Measurements from ENCODE around the gene TPBGL.

TPBGL gene, protein sequence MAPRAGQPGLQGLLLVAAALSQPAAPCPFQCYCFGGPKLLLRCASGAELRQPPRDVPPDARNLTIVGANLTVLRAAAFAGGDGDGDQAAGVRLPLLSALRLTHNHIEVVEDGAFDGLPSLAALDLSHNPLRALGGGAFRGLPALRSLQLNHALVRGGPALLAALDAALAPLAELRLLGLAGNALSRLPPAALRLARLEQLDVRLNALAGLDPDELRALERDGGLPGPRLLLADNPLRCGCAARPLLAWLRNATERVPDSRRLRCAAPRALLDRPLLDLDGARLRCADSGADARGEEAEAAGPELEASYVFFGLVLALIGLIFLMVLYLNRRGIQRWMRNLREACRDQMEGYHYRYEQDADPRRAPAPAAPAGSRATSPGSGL

DNA sequence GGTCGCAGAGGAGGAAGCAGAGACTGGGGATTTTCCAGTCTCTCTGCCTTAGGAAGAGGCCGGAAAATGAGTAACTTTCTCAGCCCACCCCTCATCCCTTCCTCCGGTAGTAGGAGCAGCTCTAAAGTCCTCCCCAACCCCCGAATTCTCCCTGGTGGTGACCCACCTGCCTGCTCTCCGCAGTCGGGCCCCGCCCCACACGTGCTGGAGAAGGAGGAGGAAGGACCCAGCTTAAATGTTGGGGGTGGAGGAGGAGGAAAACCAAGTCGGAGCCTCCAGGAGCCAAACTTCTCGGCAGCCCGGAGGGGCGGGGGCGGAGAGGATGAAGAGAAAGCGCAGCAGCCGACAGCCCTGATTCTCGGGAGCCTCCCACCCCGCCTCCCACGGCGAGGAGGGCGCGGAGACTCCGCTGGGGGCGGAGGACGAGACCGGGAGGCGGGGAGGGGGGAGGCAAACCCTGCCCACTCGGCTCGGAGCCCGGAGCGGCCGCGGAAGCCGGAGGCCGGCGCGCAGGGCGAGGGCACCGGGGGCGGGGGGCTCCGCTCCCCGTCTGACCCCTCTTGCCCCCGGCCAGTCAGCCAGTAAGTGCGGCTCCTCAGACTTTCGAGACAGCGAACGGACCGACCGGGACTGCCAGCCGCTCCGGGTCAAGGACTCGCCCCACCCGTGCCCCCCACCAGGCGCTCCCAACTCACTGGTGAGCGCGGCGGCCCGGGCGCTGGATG lies at the start of gene TPBGL:
Gene TPBGL (plus strand): TSS at position 464 of the 725 bp plus-strand sequence. CDS start 276 bp downstream, outside the sequence.
- DNase-seq = peak; percentile 39

DNA sequence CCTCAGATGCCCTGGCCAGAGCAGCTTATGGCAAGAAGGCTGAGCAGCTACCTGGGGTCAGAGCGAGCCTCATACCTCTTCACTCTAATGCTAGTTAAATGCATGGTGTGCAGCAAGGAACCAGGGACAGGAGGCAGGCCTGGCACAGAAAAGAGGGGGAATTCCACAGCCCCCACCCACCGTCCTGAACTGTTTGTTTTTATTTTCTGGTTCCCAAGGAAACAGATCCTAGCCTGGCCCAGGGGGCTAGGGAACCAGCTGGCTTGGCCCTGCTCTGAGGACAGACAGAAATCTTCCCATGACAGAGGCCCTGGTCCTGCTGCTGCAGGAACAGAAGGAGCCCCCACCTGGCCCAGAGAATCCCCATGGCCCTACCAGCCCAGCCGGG lies 49.2 kb upstream of the TPBGL start:
- no peak for DNase-seq

DNA sequence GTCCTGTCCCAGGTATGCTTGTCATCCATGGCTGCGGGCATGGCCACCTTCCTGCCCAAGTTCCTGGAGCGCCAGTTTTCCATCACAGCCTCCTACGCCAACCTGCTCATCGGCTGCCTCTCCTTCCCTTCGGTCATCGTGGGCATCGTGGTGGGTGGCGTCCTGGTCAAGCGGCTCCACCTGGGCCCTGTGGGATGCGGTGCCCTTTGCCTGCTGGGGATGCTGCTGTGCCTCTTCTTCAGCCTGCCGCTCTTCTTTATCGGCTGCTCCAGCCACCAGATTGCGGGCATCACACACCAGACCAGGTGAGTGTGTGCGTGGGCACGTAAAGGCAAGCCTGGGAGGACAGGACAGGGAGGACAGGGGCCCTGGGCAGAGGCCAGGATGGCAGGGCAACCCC lies 47.3 kb upstream of the TPBGL start:
- no peak for DNase-seq

DNA sequence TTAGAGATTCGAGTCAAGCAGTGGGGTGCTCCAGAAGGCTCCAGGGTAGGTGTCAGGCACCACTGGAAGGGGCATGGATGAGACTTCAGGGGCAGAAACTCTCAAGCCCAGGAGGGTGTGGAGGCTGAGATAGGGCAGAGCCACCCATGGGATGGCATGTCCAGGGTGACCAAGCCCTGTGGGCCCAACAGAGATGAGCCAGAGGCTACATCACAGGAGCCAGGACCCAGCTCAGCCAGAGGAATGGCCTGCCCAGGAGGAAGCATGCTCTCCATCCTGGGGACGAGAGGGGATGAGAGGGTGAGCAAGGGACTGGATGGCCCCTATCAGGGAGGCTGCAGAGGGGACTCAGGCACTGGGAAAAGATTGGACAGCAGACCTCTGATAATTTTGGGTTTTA lies 46.9 kb upstream of the TPBGL start:
- no peak for DNase-seq

DNA sequence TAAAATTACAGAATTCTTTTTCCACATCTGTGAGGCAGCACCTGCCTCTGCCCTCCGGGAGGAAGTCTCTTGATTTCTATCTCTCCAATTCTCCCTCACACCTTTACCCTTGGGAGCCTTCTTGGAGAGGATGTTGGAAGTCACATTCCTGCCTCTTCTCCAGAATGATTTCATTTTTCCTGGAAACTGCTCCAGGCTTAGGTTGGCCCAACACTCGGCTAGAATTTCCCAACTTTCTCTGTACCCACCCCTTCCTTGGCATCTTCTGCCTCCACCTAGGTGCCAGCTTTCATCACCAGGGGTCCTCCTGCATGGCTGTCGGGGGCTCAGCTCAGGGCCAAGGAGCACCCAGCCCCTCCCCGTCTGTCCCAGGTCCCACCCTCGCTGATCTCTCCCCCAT lies 46.4 kb upstream of the TPBGL start:
- no peak for DNase-seq

DNA sequence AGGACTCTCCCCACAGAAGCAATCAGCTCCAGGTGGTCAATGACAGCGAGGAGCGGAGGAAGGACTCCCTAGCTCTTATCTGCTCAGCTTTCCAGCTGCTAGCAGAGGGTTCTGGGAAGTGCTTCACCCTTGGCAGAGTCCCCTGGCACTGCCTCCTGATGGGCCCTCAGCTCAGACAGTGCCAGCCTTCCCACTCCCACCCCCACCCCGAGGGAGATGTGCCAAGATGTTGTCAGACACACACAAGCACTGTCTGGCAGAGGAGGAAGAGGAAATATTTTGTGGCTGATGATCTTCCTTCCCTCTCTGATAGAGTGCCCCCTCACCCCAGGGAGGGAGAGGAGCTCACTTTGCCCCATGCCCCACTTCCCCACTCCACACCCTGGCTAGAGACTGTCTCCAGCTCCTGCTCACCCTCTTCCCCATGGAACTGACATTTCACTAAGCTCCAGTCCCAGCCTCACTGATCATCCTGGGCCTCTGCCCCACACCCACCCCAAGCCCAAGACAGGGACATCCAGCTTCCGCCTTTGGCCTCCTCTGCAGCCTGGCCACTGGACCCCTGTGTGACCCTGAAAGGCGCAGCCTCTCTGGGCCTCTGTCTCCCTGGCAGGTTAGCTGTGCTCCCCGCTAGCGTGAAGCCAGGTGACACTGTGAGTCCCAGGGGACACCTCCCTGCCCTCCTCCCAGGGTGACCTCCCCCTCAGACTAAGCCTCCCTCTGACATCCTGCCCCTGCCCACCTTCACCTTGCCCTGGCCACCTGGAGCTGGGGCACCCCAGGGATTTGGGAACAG lies 45.2 kb upstream of the TPBGL start:
- DNase-seq = no peak

DNA sequence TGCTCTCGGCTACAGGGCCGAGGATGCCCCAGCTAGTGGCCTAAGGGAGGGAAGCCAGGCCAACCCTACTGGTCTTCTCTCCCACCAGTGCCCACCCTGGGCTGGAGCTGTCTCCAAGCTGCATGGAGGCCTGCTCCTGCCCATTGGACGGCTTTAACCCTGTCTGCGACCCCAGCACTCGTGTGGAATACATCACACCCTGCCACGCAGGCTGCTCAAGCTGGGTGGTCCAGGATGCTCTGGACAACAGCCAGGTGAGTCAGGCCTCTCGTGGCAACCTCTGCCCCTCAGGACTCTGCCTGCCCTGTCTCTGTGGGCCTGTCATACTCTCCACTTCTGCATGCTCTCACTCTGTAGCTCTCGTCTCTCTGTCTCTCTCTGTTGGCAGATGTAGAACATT lies 44.1 kb upstream of the TPBGL start:
- no peak for DNase-seq

DNA sequence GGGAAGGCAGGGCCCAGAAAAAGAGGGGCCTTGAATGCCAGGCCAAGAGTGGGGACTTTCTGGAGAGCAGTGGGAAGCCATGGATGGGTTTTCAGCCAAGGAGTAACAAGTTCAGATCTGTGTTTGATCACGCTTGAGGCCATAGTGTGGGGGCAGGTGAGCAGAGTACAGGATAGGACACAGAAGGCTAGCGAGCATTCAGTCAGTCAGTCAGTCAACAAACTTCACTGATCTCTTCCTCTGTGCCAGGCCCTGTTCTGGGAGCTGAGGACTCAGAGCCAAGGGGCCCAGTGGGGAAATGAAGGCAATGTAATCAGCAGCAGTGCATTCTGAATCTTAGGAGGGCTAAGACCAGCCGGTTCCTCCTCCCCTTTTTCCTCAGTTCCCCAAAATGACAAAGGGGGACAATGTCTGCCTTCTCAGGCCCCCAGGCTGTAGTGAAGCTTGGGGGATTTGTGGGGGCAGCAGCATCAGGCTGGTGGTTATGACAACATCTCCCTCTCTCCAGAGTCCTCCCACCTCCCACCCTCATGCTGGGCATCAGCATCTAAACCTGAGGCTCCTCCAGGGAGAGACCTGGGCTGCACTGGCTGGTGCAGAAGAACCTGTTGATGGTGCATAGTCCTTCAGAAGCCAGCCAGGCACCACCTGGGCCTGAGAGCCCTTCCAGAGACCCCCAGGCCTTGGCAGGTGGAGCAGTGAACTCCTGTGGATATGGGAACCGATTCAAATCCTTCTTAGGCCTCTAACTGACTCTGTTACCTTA lies 42.9 kb upstream of the TPBGL start:
- no peak for DNase-seq

DNA sequence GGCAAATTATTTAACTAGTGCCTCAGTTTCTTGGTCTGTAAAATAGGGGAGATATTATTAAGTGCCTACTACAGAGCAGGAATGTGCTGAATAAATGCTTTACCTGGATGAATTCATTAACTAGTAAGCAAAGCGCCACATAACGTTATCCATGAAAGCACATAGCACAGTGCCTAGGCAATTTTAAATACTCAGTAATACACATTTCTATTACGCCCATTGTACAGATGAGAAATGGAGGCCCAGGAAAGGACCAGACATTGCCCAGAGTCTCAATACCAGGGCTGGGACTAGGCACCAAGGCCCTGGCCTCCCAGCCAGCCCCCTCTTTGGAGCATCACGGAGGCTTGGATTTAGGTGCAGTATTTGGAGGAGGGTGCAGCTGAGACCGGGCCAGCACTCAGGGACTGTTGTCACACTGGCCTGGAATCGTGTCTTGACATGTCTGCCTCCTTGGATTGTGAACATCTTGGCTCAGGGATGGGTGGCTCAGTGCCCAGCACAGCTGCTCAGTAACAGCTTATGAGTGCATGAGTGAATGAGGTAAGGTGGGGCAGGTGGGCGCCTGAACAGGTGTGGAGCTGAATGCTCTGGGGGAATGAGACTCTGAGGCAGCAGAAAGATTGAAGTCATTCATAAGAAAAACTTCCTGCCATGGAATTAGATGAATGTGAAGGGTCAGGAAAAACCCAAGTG lies 42.1 kb upstream of the TPBGL start:
- DNase-seq = no peak

DNA sequence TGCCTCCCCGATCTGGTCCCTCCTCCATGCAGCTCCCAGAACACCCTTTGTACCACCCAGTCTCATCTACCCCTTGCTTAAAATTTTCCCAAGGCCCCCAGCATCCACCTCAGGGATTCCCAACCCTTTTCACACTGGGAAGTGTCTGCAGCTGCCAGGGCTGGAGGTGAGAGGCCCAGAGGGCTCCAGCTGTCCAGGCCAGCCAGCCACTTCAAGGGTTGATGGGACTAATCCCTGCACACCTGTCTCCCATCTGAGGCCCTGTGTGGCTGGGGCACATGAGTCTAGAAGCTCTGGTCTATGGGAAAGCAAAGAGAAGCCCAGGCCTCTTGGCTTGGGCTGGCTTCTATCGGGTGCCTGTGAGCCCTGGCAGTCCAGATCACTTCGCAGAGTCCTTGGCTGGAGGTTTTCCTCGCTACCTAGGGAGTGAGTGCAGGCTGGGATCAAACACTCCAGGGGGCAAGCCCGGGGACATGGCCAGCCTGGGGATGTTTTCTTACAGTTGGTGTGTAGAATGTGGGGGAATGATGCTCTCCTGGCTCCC lies 41.1 kb upstream of the TPBGL start:
- DNase-seq = no peak

DNA sequence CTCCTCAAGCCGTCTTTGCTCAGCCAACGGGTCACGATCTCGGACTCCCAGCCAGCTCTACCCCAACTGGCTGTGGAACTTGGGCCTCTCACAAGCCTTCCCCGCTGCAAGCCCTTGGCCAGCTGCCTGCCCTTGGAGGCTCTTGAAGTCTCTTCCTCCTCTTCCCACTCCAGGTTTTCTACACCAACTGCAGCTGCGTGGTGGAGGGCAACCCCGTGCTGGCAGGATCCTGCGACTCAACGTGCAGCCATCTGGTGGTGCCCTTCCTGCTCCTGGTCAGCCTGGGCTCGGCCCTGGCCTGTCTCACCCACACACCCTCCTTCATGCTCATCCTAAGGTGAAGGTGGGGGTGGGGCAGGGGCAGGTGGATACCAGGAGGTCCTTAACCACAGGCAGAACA lies 40.5 kb upstream of the TPBGL start:
- DNase-seq = no peak

DNA sequence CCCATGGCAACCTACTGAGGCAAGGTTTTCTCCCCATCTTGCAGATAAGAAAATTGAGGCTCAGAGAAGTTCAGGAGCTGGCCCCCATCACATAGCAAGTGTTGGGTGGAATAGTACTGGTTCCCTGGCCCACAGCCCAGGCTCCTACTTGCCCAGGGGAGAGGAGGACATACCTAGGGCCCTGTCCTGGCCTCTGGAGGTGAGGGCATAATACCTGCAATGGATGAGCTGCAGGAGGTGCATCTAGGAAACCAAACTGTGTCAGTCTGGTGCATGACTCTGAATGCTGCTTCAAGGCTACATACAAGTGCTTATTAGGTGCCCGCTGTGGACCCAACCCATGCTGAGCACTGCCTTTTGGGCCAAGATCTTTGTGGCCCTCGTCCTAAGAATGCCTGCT lies 40.0 kb upstream of the TPBGL start:
- DNase-seq = no peak

DNA sequence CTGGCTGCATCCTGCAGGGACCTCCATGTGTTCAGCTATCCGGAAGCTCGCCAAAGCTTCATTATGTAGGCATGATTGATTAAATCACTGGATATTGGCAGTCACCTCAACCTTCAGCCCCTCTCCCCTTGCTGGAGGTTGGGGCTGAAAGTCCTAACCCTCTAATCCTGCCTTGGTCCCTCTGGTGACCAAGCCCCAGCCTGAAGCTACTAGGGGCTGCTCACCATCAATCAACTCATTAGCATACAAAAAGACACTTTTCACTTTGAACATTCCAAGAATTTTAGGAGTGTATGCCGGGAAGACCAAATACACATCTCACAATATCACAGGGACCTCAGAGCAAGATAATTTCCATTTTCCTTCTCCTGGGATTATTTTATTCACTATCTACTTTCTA lies 38.8 kb upstream of the TPBGL start:
- no peak for DNase-seq

DNA sequence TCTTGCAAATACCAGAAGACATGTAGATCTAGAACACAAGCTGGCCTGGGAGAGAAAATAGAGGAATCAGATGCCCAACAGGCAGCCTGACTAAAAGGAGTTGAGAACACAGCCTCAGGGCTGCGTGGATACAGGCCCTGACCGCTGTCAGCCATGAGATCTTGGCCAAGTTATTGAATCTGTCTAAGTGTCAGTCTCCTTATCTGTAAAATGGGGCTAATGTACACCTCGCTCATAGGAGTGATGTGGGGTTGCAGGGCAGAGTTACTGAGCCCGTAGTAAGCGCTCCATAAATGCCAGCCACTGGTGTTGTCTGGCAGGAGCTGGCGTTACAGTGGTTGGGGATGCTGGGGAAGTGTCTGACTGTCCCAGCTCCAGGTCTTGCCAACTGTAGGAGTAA lies 38.4 kb upstream of the TPBGL start:
- DNase-seq = no peak

DNA sequence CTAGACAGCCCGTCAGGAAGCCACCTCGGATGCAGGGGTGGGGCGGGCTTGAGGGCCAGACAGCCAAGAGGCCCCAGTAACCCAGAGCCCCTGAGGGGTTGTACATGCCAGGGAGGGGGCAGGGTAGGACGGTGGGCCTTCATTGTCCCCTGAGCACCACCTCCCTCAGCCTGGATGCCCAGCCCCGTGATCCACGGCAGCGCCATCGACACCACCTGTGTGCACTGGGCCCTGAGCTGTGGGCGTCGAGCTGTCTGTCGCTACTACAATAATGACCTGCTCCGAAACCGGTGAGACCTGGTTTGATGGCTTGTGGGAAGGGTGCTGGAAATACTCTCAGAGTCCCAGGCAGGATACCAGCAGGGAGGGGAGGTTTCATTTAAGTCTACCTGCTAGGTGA lies 37.4 kb upstream of the TPBGL start:
- DNase-seq = no peak

DNA sequence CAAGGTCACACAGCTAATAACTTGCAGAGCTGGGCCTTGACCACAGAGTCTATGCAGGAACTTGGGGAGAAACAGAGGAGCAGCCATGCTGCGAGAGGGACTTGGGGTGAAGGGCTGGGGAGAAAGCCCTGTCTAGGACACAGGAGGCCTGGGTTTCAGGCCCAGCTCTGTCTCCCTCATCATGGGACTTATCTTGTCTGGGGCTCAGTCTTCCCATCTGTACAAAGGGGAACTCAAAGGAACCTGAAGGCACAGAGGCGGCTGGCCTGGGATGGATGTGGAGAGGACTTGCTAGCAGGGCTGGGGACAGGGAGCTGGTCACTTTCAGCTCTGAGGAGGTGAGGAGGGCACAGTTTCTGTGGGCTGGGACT lies 36.9 kb upstream of the TPBGL start:
- DNase-seq = no peak

DNA sequence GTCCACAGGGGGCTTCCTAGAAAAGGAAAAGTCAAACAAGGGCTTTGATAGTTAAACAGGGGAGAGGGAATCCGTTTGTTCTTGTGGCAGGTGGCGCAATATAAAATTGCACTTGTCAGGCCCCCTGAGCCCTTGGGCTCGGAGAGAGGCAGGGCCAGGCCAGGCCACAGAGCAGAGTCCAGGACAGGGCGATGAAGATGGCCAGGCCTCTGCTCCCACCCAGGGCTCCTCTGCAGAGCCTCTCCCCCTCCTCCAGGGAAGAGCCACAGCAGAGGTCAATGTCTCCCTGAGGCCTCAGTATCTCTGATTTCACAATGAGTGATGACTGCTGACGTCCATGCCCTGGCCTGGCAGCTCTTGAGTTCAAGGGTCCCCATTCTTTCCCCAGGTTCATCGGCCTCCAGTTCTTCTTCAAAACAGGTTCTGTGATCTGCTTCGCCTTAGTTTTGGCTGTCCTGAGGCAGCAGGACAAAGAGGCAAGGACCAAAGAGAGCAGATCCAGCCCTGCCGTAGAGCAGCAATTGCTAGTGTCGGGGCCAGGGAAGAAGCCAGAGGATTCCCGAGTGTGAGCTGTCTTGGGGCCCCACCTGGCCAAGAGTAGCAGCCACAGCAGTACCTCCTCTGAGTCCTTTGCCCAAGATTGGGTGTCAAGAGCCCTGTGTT lies 36.4 kb upstream of the TPBGL start:
- no peak for DNase-seq

DNA sequence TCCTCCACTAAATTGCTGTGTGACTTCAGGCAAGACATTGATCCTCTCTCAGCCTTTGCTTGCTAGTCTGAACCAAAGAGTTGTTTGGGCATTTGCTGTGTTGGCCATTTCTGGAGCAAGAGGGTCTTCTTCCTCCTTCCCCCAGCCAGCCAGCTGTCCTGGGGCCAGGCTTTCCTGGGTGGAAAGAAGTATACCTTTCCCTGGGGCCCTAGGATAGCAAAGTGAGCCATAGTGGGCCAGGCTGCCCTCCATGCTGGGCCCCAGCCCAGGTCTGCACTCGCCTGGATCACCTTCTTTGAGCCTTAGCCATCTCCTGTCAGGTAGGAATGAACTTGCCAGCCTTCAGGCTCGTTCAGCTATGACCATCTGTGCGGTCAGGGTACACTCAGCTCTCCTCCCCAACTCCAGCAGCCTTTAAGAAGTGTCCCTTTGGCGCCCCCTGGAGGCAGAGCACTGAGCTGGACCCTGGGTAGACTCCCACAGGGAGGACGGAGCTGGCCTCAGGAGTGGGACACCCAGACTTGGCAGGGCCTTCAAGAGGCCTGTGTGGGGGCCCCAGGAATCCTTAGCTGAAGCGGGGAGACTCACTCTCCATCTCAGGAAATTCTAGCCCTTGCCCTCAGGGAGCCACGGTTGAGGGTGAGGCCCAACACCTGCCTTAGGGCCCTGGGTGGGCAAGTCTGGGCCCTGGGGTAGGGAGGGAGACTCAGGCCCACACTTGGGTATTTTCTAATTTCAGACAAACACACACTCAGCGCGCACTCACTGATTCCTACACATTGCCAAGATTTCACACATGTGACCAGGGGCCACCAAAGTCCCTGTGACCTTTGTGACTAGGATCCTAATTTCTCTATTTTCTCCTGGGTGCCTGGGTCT lies 35.6 kb upstream of the TPBGL start:
- peak; percentile 76 for DNase-seq

DNA sequence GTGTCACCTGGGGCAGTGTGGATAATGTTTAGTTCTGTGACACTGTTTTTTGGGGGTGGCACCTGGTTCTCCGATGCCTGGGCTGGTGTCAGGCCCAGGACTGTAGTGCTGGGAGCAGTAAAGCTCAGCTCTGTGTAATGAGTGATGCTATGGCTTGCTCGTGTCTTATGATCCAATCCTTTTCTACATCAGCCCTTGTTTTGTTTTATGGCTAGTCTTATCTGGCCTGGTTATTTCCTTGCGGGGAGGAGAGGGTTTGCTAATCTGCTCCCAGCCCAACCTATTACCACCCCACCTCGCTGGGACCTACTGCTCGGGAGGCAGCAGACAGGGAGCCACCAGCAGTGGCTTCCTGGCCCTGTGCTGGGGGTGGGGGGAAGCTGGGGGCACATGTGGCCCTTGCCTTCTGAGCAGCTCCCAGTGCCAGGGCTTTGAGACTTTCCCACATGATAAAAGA lies 35.0 kb upstream of the TPBGL start:
- no peak for DNase-seq

DNA sequence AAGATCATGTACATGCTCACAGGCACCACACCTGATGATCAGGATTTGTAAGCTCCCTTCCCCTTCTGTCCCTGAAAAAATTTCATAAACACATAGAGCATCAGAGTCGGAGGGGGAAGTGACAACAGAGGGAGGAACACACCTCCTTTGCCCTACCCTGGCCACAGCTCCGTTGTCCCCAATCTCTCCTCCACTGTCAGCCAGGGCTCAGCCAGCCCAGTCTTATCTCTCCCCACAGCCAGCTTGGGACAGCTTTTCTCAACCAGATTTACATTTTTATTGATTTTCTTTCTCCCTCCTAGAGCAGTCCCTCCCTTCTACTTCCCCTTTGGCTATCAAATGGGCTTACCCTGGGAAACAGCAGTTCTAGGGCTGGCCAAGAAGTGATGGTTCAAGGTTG lies 32.1 kb upstream of the TPBGL start:
- DNase-seq = no peak

Measured in NCI-H146 (cell line).